GM19395 (cell line): ENCODE measurements around the gene BABAM2.
"Not testable (repeated sequence)": the region's sequence is repeated elsewhere in the genome, so short reads cannot be mapped to it uniquely, and the experiment has no call there.

Source experiments
- ATAC-seq: cut with Tn5 transposase; IDR thresholded peaks from one replicate; pipeline ENCODE4 v1.9.1; 2021; ENCODE audit warnings: mild to moderate bottlenecking, moderate library complexity; ENCODE audit not compliant: unreplicated experiment

The BABAM2 gene

DNA sequence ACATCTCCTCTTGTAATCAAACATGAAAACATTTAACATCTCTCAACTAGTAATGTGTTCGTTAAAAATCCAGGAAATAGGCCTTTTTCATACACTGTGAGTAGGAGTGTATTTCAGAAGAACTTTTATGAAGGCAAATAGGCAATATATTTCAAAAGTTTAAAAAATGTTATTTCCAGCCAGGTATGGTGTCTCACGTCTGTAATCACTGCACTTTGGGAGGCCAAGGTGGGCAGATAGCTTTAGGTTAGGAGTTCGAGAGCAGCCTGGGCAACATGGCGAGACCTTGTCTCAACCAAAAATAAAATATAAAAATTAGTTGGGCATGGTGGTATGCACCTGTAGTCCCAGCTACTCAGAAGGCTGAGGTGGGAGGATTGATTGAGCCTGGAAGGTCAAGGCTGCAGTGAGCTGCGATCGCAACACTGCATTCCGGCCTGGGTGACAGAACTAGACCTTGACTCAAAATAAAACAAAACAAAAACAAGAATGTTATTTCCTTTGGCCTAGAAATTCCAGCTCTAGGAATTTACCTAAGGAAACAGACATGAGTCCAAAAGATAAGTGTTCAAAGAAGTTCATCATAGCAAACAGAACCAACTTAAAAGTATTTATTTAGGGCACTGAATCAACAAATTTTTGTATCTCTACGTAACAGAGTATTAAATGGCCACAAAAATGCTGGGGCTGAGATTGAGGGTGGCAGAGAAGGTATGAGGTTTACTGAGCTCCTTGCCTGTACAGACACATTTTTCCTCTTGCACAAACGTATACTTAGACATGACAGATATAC, 15.2 kb upstream of the BABAM2 start:
- no peak for ATAC-seq

GRCh38 chr2:27878825-27879224, 11.7 kb upstream of the BABAM2 start:
- ATAC-seq = no peak

DNA sequence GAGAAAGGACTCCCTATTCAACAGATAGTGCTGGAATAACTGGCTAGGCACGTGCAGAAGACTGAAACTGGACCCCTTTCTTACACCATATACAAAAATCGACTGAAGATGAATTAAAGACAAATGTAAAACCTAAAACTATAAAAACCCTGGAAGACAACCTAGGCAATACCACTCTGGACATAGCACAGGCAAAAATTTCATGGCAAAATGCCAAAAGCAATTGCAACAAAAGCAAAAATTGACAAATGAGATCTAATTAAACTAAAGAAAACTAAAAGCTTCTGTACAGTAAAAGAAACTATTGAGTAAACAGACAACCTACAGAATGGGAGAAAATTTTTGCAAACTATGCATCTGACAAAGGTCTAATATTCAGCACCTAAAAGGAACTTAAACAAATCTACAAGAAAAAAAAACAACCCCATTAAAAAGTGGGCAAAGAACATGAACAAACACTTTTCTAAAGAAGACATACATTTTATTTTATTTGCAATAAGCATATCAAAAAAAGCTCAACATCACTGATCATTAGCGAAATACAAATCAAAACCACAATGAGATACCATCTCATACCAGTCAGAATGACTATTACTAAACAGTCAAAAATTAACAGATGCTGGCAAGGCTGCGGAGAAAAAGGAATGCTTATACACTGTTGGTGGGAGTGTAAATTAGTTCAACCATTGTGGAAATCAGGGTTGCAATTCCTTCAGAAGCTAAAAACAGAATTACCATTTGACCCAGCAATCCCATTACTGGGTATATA, 8.5 kb upstream of the BABAM2 start:
- ATAC-seq = not testable (repeated sequence)

DNA sequence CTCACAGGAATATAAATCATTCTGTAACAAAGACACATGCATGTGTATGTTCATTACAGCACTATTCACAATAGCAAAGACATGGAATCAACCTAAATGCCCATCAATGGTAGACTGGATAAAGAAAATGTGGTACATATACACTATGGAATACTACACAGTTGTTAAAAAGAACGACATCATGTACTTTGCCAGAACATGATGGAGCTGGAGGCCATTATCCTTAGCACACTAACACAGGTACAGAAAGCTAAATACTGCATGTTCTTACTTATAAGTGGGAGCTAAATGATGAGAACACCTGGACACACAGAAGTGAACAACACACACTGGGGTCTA, 8.0 kb upstream of the BABAM2 start:
- not testable (repeated sequence) for ATAC-seq

- no peak for ATAC-seq
Measured at GRCh38 chr2:27884601-27885000, 5.9 kb upstream of the BABAM2 start.

DNA sequence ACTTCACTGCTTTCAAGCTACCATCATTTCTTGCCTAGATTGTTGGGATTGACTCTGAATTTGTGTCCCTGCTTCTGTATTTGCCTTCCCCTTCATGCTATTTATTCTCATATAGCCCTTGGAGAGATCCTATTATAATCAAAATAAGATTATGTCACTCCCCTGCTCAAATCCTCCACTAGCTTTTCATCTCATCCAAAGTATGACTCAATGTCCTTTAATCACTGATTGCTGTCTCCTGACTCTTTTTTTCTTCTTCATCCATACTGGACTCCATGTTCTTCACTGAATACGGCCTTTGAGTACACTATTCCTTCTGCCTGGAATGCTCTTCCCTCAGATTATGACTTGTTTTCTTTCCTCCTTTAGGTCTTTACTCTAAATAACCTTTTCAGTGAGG, 5.3 kb upstream of the BABAM2 start:
- ATAC-seq = no peak

DNA sequence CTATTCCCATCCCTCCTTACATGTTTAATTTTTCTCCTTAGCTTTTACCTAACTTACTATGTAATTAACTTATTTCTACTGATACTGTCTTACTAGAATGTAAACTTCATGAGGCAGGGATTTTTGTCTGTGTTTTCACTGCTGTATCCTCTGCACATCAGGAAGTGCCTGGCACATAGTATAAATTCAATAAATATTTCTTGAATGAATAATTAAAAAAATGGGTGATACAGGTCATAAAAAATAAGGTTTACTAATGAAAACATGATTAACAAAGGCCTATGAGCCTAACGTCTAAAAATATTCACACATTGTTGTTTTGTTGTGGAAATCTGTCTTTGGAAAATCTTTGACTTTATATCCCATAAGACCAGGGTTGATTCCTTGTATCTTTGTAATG, 4.9 kb upstream of the BABAM2 start:
- ATAC-seq = no peak

- ATAC-seq = no peak
Measured at GRCh38 chr2:27886322-27886721, 4.2 kb upstream of the BABAM2 start.

- no peak for ATAC-seq
Measured at GRCh38 chr2:27887111-27887510, 3.4 kb upstream of the BABAM2 start.

- ATAC-seq = no peak
Measured at GRCh38 chr2:27887830-27888229, 2.7 kb upstream of the BABAM2 start.

DNA sequence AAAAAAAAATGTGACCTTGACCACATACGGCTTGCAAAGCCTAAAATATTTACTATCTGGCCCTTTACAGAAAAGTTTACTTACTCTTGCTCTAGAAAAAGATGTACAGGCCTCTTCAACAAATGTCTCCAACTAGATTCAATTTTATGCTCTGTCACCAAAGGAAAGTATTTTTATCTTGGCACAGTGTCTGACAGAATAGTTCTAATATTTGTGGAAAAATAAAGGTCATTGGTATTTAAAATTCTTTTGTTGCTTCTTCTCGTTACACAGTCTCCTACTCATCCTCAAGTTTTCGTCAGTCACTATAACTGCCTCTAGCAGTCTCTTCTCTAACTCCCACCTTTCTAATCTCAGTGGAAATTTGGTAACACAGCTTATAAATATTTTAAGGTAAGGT, 1.7 kb upstream of the BABAM2 start:
- ATAC-seq = no peak

GRCh38 chr2:27889774-27890145, 769 bp upstream of the BABAM2 start:
- ATAC-seq = no peak

- ATAC-seq = peak; percentile 39
Measured at GRCh38 chr2:27890924-27891672, 569 bp downstream of the BABAM2 start.

DNA sequence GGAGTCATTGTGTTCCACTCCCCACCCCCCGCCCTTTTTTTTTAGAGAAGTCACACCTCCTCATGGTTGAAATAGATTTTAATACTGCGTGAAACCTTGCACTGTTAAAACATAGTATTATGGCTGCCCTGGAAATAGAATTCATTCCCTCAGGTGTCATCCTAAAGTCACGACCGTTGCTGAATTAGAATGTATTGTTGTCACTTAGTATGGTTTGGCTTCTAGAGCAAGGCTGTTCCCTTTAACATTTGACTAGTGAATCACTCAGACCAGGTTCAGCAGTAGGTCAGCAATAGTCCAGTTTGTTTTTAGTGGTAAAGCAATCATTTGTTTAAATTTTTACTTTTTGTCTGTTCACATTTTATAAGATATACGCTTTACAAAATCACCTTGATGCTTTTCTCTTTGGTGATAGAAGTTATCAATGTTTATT, 1.2 kb downstream of the BABAM2 start:
- no peak for ATAC-seq

DNA sequence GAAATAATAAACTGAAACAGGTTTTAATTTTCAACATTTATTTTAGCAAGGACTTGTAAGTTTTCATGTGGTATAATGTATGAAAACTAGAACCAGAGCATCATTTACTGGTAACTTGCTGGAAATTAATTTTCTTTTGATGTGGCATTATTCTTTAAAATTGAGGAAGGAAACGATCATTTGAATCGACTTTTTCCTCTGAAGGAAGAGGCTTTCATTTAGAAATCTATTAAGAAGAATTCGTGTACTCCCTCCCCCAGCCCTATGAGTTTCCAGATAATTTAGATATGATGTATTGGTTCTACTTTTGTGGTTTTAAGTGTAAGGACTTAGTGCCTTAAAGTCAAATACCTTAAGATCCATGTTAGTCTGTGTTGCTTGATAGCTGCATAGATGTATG, 2.5 kb downstream of the BABAM2 start:
- ATAC-seq = no peak

DNA sequence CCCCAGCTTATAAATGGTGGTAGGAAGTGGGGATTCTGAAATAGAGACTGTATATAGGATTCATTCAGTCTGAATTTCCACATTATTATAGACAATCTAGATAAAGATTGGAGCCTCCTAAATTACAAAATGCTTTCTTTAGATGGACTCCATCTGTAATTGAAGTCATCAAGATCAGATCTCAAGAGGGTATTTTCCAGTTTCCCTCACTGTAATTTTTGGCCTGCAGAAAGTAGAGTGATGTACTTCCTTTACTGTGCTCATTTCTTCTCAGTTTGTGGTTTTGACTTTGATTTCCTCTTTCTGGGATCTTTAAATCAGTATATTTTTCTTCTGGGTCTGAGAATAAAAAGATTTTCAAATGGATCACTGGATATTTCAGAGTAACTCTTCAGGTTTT, 7.2 kb downstream of the BABAM2 start:
- ATAC-seq = no peak

DNA sequence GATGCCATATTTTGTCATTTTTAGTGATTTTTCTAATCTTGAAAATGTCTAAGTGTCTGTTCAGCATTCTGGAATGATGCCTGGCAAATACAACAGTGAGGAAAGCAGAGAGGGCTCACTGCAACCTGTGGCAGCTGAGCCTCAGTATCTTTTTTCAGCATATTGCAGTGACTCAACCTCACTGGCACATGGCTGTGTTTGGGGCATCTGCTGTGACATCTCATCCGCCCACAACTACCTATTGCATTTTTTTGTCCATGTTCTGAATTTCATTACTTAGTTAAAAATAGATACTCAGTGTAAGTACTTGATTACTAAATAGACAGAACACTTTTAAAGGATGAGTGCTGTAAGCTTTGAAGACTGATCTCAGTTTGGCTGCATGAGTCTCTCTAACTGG, 10.7 kb downstream of the BABAM2 start:
- ATAC-seq = no peak

GRCh38 chr2:27902098-27902497, 11.6 kb downstream of the BABAM2 start:
- no peak for ATAC-seq

GRCh38 chr2:27903018-27903417, 12.5 kb downstream of the BABAM2 start:
- no peak for ATAC-seq

DNA sequence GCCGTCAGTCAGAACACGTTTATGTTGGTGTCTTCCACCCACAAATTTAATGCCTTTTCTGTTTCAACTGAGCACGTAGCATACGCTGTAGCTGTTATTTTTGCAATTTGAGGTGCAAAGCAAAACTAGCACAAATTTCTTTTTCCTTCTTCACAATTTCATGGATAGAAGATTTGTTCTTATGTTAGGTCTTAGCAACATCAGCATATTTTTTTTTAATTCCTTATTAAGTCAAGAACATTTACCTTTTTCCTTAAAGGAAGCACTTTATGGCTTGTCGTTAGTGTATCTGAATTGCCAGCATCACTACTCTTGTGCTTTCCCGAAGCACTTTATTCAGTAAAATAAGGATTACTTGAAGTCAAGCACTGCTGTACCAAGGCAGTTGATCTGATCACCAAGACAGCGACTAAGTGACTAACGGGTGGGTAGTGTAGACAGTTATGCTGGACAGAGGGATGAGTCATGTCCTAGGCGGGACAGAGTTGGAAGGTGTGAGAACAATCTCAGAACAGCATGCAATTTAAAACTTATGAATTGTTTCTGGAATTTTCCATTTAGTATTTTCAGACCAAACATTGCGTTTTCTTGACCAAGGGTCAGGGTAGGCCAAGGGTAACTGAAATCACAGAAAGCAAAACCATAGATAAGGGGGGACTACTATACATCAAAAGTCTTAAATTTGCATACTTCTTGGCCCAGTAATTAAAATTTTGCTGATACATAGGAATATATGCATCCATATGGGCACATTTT, 13.3 kb downstream of the BABAM2 start:
- no peak for ATAC-seq

- ATAC-seq = no peak
Measured at GRCh38 chr2:27904405-27904665, 13.8 kb downstream of the BABAM2 start.
